Activated CD4-positive, alpha-beta T cell treated with anti-CD3 and anti-CD28 coated beads, Interleukin-2, Interleukin-6, amounts not matched to agents 100 ng/mL and 50 ng/mL, durations not matched to agents 16 hours and 8 hours (primary cell): Measurements from ENCODE around the gene SERGEF.

ENCODE experiments used
- DNase-seq: peaks from one replicate; pipeline ENCODE4 v3.0.0-alpha.2; 2020

The SERGEF gene

GRCh38 chr11:17853280-17853679 lies 159.6 kb downstream of the SERGEF start:
- DNase-seq: no peak

DNA sequence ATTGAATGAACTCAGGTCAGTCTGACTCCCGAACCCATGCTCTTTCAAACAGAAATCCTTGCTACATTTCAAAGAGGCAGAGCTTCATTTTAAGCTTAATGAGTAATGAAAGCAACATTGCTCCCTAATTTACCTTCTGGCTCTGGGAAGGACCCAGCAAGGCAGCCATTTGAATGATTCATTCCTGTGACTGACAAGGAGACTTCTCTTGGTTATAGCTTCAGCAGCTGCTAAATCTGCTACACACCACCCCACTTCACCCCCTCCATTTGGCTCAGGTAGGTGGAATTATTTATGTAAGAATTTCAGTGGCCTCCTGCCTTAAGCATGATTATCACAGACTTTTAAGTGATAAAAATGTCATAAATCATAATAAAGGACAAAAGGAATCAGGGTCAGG lies 160.6 kb downstream of the SERGEF start:
- DNase-seq: no peak

DNA sequence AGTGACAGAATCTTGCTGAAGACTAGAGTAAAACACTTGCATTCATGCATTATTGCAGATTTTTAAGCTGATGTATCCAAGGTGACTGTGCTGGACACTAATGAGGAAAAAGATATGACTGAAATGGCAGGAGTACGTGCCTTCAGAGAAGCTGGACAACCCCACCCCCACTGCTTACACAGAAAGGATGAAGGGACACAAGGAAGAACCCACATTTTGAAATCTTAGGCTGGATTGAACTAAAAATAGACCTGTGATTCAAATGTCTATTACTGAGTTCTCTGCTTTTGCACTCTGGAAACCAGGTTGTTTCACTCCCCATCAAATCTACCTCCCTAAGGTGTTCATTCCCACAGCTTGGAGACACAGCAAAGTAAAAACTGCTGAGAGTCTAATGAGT lies 161.2 kb downstream of the SERGEF start:
- no peak for DNase-seq

DNA sequence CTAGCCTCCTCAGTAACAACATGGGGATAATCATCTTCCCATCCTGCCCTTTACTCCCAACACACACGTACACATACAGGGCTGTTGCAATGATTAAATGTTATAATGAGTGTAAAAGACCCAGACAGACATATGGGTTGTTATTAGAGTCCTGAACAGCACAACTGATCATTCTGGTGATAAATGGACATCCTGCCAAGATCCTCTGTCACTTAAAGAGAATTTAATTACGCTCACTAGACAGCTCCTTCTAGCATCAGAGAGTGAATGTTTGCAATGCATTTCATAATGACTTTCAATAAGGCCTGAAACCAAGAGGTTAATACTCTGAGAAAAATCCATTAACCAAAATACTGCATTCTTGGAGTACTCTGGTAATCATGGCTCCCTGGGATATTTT lies 162.5 kb downstream of the SERGEF start:
- no peak for DNase-seq

DNA sequence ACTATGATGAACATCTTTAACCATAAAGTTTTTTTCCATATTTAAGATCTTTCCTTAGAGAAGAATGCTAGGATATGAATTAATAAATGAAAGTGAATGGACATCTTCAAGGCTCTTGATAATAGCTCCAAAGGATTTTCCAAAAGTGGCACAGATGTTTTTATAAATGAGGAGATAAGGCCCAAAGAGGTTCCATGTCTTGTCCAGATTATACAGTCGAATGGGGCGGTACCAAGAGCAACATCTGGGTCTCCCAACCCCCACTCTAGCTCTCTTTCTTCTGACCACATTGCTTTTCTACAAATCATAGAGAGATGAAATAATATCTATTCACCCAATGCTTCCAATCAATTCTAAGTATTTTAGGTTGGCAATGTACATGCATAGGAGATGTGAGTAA lies 164.1 kb downstream of the SERGEF start:
- no peak for DNase-seq

DNA sequence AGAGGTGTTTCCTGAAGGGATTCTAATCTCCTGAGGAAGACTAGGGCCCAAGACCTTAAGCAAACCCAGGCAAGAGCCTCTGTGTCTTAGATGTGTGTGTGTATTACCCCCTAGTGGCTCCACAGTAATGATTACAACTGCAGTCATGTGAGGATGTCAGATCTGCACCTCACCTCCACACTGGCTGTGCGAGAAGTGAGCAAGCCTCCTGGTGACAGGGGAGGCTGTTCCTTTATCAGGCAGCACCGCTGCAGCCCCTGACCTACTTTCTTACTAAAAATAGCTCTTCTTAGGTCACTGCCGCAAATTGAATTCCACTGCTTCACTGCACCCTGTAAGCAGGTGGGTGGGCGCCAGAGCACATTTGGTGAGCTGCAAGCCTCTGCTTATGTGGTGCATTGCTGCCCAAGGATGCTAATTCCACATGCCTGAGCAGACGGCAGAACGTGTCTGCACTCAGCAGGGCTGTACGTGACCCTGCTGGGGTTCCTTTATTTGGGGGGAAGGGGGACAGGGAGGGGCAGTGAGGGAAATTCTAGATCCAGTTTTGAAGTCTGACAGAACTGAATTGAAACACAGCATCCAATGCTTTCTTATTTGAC lies 165.9 kb downstream of the SERGEF start:
- no peak for DNase-seq

DNA sequence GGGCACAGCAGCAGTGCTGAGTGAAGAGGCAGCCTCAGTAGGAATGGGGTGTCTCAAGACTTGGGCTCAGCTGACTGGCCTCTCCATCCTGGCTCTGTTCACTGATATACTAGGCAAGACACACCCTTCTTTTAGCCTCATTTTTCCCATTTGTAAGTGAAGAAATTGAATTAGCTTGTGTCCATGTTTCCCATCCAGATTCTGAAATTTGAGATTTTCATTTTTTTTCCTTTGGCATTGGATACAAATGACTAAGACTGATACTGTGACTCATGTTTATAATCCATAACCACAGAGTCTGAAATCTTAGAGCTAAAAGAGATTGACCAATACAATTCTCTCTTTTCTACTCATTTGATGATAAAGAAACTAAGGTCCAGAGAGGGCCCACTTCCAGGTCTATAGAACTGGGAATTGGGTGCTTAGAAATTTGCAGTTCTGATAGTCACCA lies 167.4 kb downstream of the SERGEF start:
- no peak for DNase-seq

GRCh38 chr11:17840101-17840548 lies 172.7 kb downstream of the SERGEF start:
- DNase-seq: no peak

- DNase-seq: no peak
Measured at GRCh38 chr11:17839450-17839849, 173.4 kb downstream of the SERGEF start.

GRCh38 chr11:17838102-17838501 lies 174.7 kb downstream of the SERGEF start:
- DNase-seq: no peak

GRCh38 chr11:17831883-17832282 lies 181.0 kb downstream of the SERGEF start:
- DNase-seq: no peak

- DNase-seq: no peak
Measured at GRCh38 chr11:17831228-17831627, 181.6 kb downstream of the SERGEF start.

GRCh38 chr11:17828311-17828751 lies 184.5 kb downstream of the SERGEF start:
- DNase-seq: no peak

DNA sequence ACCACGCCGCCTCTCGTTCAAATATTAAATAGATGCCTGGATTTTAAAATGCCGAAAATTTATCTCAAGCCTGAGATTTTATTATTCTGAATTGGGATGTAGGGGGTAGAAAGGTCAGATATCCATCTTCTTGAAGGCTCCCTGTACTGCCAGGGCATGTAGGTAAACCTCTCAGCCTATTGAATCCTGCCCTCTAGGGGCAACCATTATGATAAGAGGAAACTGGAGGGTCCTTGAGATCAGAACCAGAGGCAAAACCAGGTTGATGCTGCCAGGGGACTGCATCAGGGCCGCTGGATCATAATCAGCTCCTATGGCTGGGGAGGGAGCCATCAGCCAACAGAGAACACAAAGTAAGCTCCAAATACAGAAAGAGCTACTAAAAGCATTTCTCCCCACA lies 185.8 kb downstream of the SERGEF start:
- DNase-seq: no peak

GRCh38 chr11:17822401-17822781 lies 190.5 kb downstream of the SERGEF start:
- no peak for DNase-seq

DNA sequence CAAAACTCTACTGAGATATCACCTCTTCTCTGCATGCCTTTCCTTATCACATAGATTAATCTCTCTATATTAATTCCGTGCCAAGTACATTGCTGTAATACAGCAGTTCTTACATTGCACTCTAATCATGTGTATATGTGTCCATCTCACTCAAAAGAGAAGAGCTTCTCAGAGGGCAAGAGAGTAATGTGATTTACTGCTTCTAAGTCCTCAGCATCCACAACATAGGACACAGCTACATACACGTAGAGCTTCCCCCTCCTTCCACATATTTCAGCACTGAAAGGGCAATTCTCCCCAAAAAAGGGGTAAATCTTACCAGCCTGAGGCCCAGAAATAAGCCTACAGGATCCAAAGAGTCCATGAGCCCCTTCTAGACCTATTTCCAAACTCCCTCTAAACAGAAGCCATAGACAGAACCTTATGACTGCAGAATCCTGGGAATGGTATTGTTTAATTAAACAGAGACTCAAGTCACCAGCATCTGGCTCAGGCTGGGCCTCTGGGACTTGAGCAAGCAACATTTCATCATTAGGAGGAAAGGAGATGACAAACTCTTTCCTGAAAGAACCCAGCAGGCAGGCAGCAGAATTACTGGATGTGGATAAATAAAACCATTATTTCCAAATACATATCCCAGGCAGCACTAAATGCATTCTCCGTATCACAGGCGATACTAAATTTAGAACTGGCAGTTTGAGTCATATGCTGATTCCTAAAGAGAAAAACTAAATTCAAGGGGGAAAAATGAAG lies 191.0 kb downstream of the SERGEF start:
- no peak for DNase-seq

DNA sequence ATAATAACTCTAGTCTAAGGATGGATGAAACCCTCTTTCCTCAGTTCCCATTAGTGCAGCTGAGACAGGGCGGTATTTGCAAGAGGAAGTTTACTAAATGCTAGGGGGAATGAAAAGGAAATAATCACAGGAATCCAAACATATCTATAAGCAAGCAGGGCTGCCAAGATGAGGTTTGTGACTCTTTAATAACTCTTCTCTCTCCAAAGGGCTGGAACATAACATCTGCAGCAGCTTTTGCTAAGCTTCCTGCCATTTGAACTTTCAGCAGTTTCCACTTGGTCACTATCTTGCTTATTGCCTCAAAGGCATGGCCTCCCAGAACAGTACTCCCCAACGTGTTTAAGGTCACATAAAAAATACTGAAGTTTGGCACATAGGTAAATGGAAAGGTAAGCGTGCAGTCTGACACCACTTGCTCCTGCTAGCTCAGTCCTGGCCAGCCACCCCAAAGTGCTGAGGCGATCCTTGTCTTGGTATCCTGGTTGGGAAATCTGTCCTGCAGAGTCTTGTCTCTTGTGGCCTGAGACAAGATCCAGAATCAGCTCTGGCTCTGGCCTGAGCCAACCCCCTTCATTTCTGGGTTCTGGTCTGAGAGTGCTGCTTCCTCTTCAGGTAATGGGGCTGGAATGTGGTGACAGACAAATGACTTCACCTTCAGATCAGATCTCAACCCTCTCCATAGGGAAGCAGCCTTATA lies 196.5 kb downstream of the SERGEF start:
- no peak for DNase-seq

DNA sequence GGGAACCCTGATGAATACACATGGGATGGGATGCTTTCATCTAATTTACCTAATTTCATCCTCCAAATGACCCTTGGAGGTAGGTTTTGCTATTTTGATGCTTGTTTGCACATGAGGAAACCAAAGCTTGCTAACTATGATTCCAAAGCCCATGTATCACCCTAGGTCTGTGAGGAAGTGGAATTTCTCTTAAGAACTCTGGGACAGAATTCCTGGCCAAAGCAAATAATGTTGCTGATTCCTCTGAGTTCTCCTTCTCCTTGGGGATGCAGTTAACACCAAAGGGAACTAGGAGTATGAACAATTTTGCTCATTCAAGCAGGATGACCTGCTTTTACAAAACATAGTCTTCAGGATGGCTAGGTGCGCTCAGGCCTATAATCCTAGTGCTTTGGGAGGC lies 198.3 kb downstream of the SERGEF start:
- no peak for DNase-seq

GRCh38 chr11:17813391-17814059 lies 199.3 kb downstream of the SERGEF start:
- DNase-seq: no peak

DNA sequence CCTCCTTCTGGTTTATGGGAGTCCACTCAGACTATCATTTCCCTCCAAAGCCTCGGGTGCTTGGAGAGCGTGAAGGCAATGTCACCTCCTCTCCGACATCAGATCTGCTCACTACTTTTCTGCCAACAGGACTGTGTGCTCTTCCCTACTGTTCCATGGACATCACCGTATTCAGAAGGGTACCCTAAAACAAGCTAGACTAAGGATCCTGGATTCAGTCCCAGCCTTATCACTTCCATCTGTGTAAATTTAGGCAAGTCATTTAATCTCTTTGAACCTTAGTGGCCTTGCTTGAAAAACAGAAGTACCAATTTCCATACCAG lies 200.0 kb downstream of the SERGEF start:
- DNase-seq: no peak

- no peak for DNase-seq
Measured at GRCh38 chr11:17812091-17812864, 200.6 kb downstream of the SERGEF start.

DNA sequence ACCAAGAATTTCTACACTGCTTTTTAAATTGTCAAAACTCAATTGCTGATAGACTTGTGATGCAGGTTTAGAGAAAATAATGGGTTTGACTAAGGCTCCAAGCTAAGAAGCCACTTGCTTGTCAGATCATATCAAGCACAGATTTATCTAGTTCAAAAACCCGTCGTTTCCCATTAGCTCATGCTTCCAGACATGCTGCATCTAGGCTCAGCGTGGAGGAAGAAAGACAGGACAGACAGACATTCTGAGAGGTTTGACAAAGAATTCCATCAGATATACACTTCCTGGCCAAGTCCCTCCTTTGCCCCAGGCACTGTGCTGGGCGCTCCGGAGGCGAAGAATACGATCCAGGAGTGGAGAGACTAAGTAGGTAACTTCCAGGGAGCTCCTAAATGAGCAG lies 201.5 kb downstream of the SERGEF start:
- DNase-seq: no peak

- DNase-seq: no peak
Measured at GRCh38 chr11:17810746-17811145, 202.1 kb downstream of the SERGEF start.
